GM12878 (cell line): ENCODE data around the gene SRD5A1. TPM values are rescaled to one million over a fixed set of nuclear protein-coding genes. Genes with fewer than 3 reads are reported as not detected.
A peak's percentile ranks its signal among the peaks of the same experiment; 100 is the strongest.

Experiments used
- ATAC-seq: fragments of 200-7000 bp; cut with Tn5 transposase; 3 replicates; pipeline ENCODE4 v1.9.1; 2020; ENCODE audit warnings: mild to moderate bottlenecking, moderate library complexity
- BruUV-seq: library from RNA; stranded (reverse); fragments of 400-500 nt; replicated peaks from 2 replicates; lab custom pipeline; 2021; lab: Mats Ljungman, UMichigan
- CTCF ChIA-PET: fragments of 300-600 bp; sonication (Branson Sonifier 250); formaldehyde crosslinking; extraction: SDS; loops from one replicate; lab custom pipeline; 2021; ENCODE audit warnings: inconsistent platforms; lab: Yijun Ruan, JAX
- POLR2A ChIA-PET: fragments of 350-600 bp; formaldehyde crosslinking; extraction: SDS; loops from one replicate; lab custom pipeline; 2021; ENCODE audit warnings: inconsistent platforms; lab: Charles Lee
- RAD21 ChIA-PET: fragments of 300-600 bp; sonication (Branson Sonifier 250); formaldehyde crosslinking; loops from one replicate; lab custom pipeline; 2023; ENCODE audit warnings: antibody characterized with exemption; ENCODE audit not compliant: unreplicated experiment; lab: Charles Lee
- SMC1A ChIA-PET: fragments of 300-600 bp; sonication (Branson Sonifier 250); formaldehyde crosslinking; loops from one replicate; lab custom pipeline; 2023; ENCODE audit not compliant: unreplicated experiment, uncharacterized antibody; lab: Charles Lee
- DNase-seq: peaks from one replicate; pipeline ENCODE4 v3.0.0-alpha.2; 2011; ENCODE audit warnings: low read depth, low spot score
- FAIRE-seq: peaks from 3 replicates; lab custom pipeline; 2011; peaks lifted over from hg19 to GRCh38; lab: Jason Lieb, UNC
- H2AFZ ChIP-seq: 2 replicates; pipeline ENCODE4 v1.6.0; 2011; ENCODE audit warnings: low read depth, low read length, control low read depth; ENCODE audit not compliant: control insufficient read depth
- H3K27ac ChIP-seq: 2 replicates; pipeline ENCODE4 v1.5.1; 2011; ENCODE audit warnings: control low read depth; ENCODE audit not compliant: control insufficient read depth, insufficient read depth
- H3K27me3 ChIP-seq, 2 experiments: replicated peaks in 1 of 2; 2 replicates each; pipeline versions ENCODE4 v1.6.0 to v1.6.1; 2011; ENCODE audit warnings: low read length in 1 of 2; ENCODE audit not compliant: control insufficient read depth in 2 of 2, insufficient read depth in 2 of 2
- H3K36me3 ChIP-seq, 2 experiments: 2 replicates each; pipeline ENCODE4 v1.5.1; 2011; ENCODE audit warnings: low read length in 1 of 2; ENCODE audit not compliant: control insufficient read depth in 2 of 2, insufficient read depth in 2 of 2
- H3K4me1 ChIP-seq: 2 replicates; pipeline ENCODE4 v1.6.1; 2011; ENCODE audit warnings: mild to moderate bottlenecking, low read length, moderate library complexity, mixed read lengths; ENCODE audit not compliant: control insufficient read depth, insufficient read depth
- H3K4me2 ChIP-seq: 2 replicates; pipeline ENCODE4 v1.6.0; 2011; ENCODE audit warnings: control low read depth; ENCODE audit not compliant: control insufficient read depth, insufficient read depth
- H3K4me3 ChIP-seq: fragments of 200-600 bp; sonication (generic); 2 replicates; pipeline ENCODE4 v1.5.1; 2016
- H3K79me2 ChIP-seq: 2 replicates; pipeline ENCODE4 v1.6.0; 2011; ENCODE audit warnings: low read length; ENCODE audit not compliant: control insufficient read depth, insufficient read depth
- H3K9ac ChIP-seq: 2 replicates; pipeline ENCODE4 v1.8.0; 2011; ENCODE audit warnings: low read length, control low read depth, mixed read lengths; ENCODE audit not compliant: control insufficient read depth, insufficient read depth
- H3K9me3 ChIP-seq: replicated peaks from 3 replicates; pipeline ENCODE4 v1.5.1; 2011; ENCODE audit warnings: mild to moderate bottlenecking, low read length; ENCODE audit not compliant: control insufficient read depth, insufficient read depth
- H4K20me1 ChIP-seq: 2 replicates; pipeline ENCODE4 v1.6.0; 2011; ENCODE audit not compliant: control insufficient read depth, insufficient read depth
- BACH1 ChIP-seq: fragments of 450-650 bp; IDR thresholded peaks from 2 replicates; pipeline ENCODE4 v1.6.1; 2017; ENCODE audit warnings: mild to moderate bottlenecking, borderline replicate concordance
- CBX3 ChIP-seq: fragments of 200-600 bp; sonication (generic); IDR thresholded peaks from 2 replicates; pipeline ENCODE4 v1.6.1; 2016; ENCODE audit warnings: low read depth, borderline replicate concordance
- HDAC6 ChIP-seq: fragments of 200-600 bp; sonication (generic); IDR thresholded peaks from one replicate; pipeline ENCODE4 v1.8.0; 2017; ENCODE audit warnings: antibody characterized with exemption; ENCODE audit not compliant: unreplicated experiment
- KAT2A ChIP-seq: conservative IDR thresholded peaks from 2 replicates; pipeline ENCODE4 v1.6.1; 2011; ENCODE audit warnings: low read depth, low read length; ENCODE audit not compliant: control insufficient read depth
- KDM1A ChIP-seq: fragments of 200-600 bp; sonication (generic); IDR thresholded peaks from 2 replicates; pipeline ENCODE4 v1.6.1; 2016; ENCODE audit warnings: borderline replicate concordance
- KLF5 ChIP-seq: fragments of 450-650 bp; IDR thresholded peaks from 2 replicates; pipeline ENCODE4 v1.6.1; 2014; ENCODE audit warnings: mild to moderate bottlenecking; ENCODE audit not compliant: partially characterized antibody
- MYB ChIP-seq: fragments of 150-350 bp; IDR thresholded peaks from 2 replicates; pipeline ENCODE4 v1.6.1; 2014; ENCODE audit warnings: mild to moderate bottlenecking, low read depth, low read length, borderline replicate concordance
- NRF1 ChIP-seq: conservative IDR thresholded peaks from 2 replicates; pipeline ENCODE4 v1.6.1; 2011; ENCODE audit warnings: mild to moderate bottlenecking, low read depth, low read length, improper control_type of control experiment
- PML ChIP-seq: IDR thresholded peaks from 2 replicates; pipeline ENCODE4 v1.6.1; 2012; ENCODE audit warnings: low read length, inconsistent platforms
- RAD21 ChIP-seq: IDR thresholded peaks from 2 replicates; pipeline ENCODE4 v1.6.1; 2011; ENCODE audit warnings: mild to moderate bottlenecking, low read depth, low read length, moderate library complexity; ENCODE audit not compliant: insufficient read depth
- RBBP5 ChIP-seq: fragments of 200-600 bp; sonication (generic); conservative IDR thresholded peaks from 2 replicates; pipeline ENCODE4 v1.6.1; 2016
- SMAD5 ChIP-seq: IDR thresholded peaks from 2 replicates; pipeline ENCODE4 v1.6.1; 2016; ENCODE audit warnings: antibody characterized with exemption, low read depth
- SPI1 ChIP-seq: IDR thresholded peaks from 2 replicates; pipeline ENCODE4 v1.6.1; 2011; ENCODE audit warnings: low read depth, mild to moderate bottlenecking, low read length, moderate library complexity, borderline replicate concordance; ENCODE audit not compliant: insufficient read depth
- TCF12 ChIP-seq: IDR thresholded peaks from 2 replicates; pipeline ENCODE4 v1.6.1; 2011; ENCODE audit warnings: low read depth, mild to moderate bottlenecking, low read length
- YBX1 ChIP-seq: fragments of 450-650 bp; IDR thresholded peaks from 2 replicates; pipeline ENCODE4 v1.6.1; 2016; ENCODE audit warnings: antibody characterized with exemption
- ZNF217 ChIP-seq: fragments of 450-650 bp; IDR thresholded peaks from 2 replicates; pipeline ENCODE4 v1.6.1; 2017; ENCODE audit warnings: antibody characterized with exemption, mild to moderate bottlenecking
- ZNF24 ChIP-seq: fragments of 450-650 bp; IDR thresholded peaks from 2 replicates; pipeline ENCODE4 v1.6.1; 2017; ENCODE audit warnings: antibody characterized with exemption, mild to moderate bottlenecking
- ZNF384 ChIP-seq: IDR thresholded peaks from 2 replicates; pipeline ENCODE4 v1.6.1; 2012; ENCODE audit warnings: low read depth, mild to moderate bottlenecking, low read length, improper control_type of control experiment, borderline replicate concordance
- ZZZ3 ChIP-seq: IDR thresholded peaks from 2 replicates; pipeline ENCODE4 v1.6.1; 2011; ENCODE audit warnings: low read depth; ENCODE audit not compliant: control insufficient read depth, insufficient read length
- WGBS: methylation state at CpG from one replicate; pipeline ENCODE4 v1.1.6; 2016; ENCODE audit warnings: low lambda C conversion rate; ENCODE audit not compliant: insufficient replicate concordance, insufficient coverage; ENCODE audit errors: missing lambda C conversion rate; 5-methylcytosine and 5-hydroxymethylcytosine counted together
- in situ Hi-C: fragments of 300-500 bp; cut with MboI; formaldehyde crosslinking; loops from 9 replicates; pipeline ENCODE4 v1.14.3; 2018; ENCODE audit warnings: mixed read lengths
- intact Hi-C: fragments of 100-400 bp; cut with micrococcal nuclease; formaldehyde crosslinking; loops from one replicate; pipeline ENCODE4 v1.14.2; 2022; ENCODE audit not compliant: unreplicated experiment
- polyA plus RNA-seq, 11 experiments: library from polyadenylated mRNA; depleted of rRNA in 4 of 11; unstranded in 6 of 11; stranded (reverse) in 5 of 11; fragments of >200 nt; fragmentation: Nextera tagmentation in 4 of 11; fragmentation: Illumina TruSeq in 1 of 11; extraction: Ambion mirVana in 4 of 11; extraction: Trizol in 1 of 11; gene quantifications; 1 replicate in 1 of 11; 2 replicates in 10 of 11; pipeline versions ENCODE4 v1.2.1 to v1.2.3, GENCODE V29; 2011 to 2016; ENCODE audit warnings: inconsistent platforms in 2 of 11, missing spikeins in 2 of 11, low read depth in 1 of 11
- total RNA-seq, 4 experiments: library from RNA; depleted of rRNA in 3 of 4; stranded (reverse); fragments of >200 nt in 3 of 4; fragmentation: Illumina TruSeq in 1 of 4; extraction: Trizol in 1 of 4; gene quantifications; 2 replicates each; pipeline versions ENCODE4 v1.2.1 to v1.2.3, GENCODE V29; 2013 to 2021
- TF ChIP-seq, protein P1 (sequence below): fragments of 450-650 bp; IDR thresholded peaks from 2 replicates; pipeline ENCODE4 v1.6.1; 2017; ENCODE audit warnings: low read depth, mild to moderate bottlenecking, moderate library complexity

SRD5A1 gene
- total and polyA plus RNA-seq, 10 of the 15 experiments (the other 5 are each of a cell fraction or from before 2014, with no cell fraction given), result 0.76 to 20.1 (median 12.3) TPM

DNA sequence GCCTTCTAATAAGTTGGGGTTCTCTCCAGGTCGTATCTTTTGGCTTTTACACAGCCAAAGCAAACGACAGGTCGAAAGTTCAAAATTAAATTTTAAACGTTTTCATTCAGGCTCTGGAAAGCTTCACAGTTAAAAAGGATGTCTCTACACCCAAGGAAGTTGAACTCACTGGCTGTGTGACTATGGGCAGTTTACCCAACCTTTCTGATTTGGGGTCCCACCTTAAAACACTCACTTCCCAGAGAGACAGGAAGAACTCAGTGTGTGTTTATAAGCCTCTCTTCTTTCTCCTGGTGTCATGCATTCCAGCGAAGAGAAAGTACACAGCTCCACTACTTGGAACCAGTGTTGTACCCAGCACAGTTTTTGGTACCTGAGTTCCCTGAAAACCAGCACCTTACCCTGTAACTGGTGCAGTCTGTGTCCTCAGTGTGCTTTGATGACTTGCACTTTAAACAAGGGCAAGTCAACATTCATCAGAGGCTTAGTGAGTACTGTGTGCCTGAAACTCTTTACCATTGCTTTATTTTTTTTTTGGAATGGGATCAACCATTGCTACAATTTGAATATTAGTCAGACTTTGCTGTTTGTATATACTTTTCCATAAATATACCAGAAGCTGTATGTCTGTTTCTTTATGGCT lies 1.7 kb downstream of the SRD5A1 start:
- FAIRE-seq, result peak; percentile 54
- no peaks in the 10 kb centered on the region; the same call in 1 of the 2 replicates for H4K20me1 ChIP-seq
- TF ChIP-seq MYB (no peak), BACH1 (no peak), KDM1A (no peak), CBX3 (no peak), YBX1 (no peak), KAT2A (no peak), PML (no peak), RAD21 (no peak), KLF5 (no peak), NRF1 (no peak), ZZZ3 (no peak), ZNF384 (no peak), ZNF24 (no peak), TCF12 (no peak), ZNF217 (no peak), HDAC6 (no peak), SPI1 (no peak), RBBP5 (no peak), SMAD5 (no peak)
- TF ChIP-seq, protein P1, sequence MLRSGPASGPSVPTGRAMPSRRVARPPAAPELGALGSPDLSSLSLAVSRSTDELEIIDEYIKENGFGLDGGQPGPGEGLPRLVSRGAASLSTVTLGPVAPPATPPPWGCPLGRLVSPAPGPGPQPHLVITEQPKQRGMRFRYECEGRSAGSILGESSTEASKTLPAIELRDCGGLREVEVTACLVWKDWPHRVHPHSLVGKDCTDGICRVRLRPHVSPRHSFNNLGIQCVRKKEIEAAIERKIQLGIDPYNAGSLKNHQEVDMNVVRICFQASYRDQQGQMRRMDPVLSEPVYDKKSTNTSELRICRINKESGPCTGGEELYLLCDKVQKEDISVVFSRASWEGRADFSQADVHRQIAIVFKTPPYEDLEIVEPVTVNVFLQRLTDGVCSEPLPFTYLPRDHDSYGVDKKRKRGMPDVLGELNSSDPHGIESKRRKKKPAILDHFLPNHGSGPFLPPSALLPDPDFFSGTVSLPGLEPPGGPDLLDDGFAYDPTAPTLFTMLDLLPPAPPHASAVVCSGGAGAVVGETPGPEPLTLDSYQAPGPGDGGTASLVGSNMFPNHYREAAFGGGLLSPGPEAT, result no peak
- intact Hi-C loops, result loop anchor here (5.0 kb wide), 1 partner anchor 148 kb away; no protein-coding TSS in a partner anchor
- H3K4me1 ChIP-seq, result peaks cover 4% of the 10 kb centered on the region; the same call in 1 of the 2 replicates
- RAD21 ChIA-PET, result interaction anchor here (1.6 to 4.4 kb wide), 3 partner anchors 74 to 94 kb away, joined by 4 to 32 read pairs (median 4); no protein-coding TSS in a partner anchor
- no peaks in the 10 kb centered on the region; the same call in 2 of the 3 replicates for H3K9me3 ChIP-seq
- TSS peak; percentile 68 for BruUV-seq
- no peaks in the 10 kb centered on the region for H3K27me3 ChIP-seq
- POLR2A ChIA-PET, result interaction anchor here (0.6 to 1.8 kb wide), 4 partner anchors 17 to 95 kb away, joined by 3 to 6 read pairs (median 4); no protein-coding TSS in a partner anchor
- ATAC-seq, result no peak
- H3K9ac ChIP-seq, result no peak overlapping the region
- SMC1A ChIA-PET, result interaction anchor here (1.0 to 4.0 kb wide), 5 partner anchors 17 to 111 kb away, joined by 3 to 17 read pairs (median 5); no protein-coding TSS in a partner anchor
- in situ Hi-C loops, result loop anchor here (5.0 kb wide), 1 partner anchor 102 kb away; no protein-coding TSS in a partner anchor
- WGBS, result 81% methylated on average over 5 of the region's 5 CpGs
- peaks cover 46% of the 10 kb centered on the region for H3K79me2 ChIP-seq
- H3K36me3 ChIP-seq, result peaks cover 0 to 15% of the 10 kb centered on the region in 2 experiments; a peak in 2 of 4 replicates
- H3K4me2 ChIP-seq, result peak overlapping the region; percentile 61
- DNase-seq, result no peak
- H2AFZ ChIP-seq, result no peak overlapping the region
- CTCF ChIA-PET, result interaction anchor here (0.6 to 2.0 kb wide), 4 partner anchors 74 to 131 kb away, joined by 3 to 8 read pairs (median 3); no protein-coding TSS in a partner anchor
- H3K4me3 ChIP-seq, result peak overlapping the region; percentile 54; the same call in 1 of the 2 replicates
- no peak overlapping the region for H3K27ac ChIP-seq
